HG03045 (cell line): ENCODE data around the gene SCLT1.
"Not testable (repeated sequence)": the region's sequence is repeated elsewhere in the genome, so short reads cannot be mapped to it uniquely, and the experiment has no call there.

Source experiments
- ATAC-seq: cut with Tn5 transposase; IDR thresholded peaks from one replicate; pipeline ENCODE4 v1.9.1; 2021; ENCODE audit warnings: mild to moderate bottlenecking, moderate library complexity; ENCODE audit not compliant: unreplicated experiment

The SCLT1 gene

DNA sequence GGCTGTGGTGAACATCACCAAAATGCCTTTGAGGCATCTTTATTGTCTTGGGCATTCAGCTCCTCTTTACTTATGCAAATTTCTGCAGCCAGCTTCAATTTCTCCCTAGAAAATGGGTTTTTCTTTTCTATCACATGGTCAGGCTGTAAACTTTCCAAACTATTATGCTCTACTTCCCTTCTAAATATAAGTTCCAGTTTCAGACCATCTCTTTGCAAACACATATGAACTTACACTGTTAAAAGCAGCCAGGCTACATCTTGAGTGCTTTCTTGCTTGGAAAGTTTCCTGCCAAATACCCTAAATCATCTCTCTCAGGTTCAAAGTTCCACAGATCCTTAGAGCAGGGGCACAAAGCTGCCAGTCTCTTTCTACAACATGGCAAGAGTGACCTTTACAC lies 13.2 kb downstream of the SCLT1 start:
- no peak for ATAC-seq

DNA sequence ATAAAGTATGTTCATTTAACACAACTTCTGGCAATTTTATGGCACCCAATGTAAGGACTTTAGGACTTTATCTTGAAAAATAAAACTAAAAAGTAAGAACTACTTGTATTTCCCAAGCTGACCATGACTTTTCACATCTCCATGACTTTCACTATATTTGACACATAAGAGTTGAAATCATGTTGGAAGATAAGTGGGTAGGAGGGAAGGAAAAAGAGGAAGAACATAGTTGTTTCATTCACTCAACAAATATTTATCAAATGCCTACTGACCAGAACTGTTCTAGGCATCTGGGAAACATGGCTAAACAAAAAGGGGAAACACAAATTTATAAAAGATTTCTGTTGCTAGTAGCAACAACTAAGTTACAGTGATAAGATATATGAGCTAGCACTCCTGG lies 16.0 kb downstream of the SCLT1 start:
- ATAC-seq, result no peak

DNA sequence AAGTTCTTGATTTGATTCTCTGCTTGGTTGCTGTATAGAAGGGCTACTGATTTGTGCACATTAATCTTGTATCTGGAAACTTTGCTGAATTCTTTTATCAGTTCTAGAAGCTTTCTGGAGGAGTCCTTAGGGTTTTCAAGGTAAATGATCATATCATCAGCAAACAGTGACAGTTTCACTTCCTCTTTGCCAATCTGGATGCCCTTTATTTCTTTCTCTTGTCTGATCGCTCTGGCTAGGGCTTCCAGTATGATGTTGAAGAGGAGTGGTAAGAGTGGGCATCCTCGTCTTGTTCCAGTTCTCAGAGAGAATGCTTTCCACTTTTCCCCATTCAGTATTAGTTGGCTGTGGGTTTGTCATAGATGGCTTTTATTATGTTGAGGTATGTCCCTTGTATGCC lies 23.8 kb downstream of the SCLT1 start:
- not testable (repeated sequence) for ATAC-seq

DNA sequence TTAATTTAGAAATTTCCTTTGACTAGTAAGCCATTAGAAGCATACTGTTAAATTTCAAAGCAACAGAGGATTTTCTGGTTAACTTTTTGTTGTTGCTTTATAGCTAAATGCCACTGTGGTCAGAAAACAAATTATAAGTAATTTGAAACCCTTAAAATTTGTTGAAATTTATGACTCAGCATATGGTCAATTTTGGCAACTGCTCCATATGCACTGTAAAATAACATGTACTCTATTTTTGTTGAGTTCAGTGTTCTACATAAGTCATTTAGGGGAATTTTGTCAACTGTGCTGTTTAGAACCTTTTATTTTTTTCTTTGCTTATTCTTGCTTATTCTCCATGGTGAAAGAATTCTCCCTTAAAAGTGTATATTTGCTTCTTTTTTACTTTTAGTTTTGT lies 28.6 kb downstream of the SCLT1 start:
- ATAC-seq, result no peak

DNA sequence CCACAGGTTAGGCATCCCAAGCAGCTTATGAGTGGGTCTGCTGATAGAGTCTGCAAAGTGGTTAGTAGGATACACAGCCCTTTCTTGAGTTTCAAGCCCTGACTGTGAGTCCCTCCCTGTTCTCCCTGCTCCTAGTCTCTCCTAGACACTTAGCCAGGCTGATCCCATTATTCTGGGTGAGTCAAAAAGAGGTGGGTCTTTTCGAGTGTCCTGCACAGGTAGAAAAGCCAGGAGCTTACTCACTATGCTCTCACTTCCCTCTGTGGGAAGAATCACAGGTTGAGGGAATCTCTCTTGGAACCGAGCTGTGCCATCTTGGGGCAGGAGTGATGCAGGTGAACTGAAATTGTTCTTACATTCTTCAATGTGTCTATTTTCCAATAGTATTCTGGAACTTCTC lies 29.7 kb downstream of the SCLT1 start:
- ATAC-seq, result no peak

DNA sequence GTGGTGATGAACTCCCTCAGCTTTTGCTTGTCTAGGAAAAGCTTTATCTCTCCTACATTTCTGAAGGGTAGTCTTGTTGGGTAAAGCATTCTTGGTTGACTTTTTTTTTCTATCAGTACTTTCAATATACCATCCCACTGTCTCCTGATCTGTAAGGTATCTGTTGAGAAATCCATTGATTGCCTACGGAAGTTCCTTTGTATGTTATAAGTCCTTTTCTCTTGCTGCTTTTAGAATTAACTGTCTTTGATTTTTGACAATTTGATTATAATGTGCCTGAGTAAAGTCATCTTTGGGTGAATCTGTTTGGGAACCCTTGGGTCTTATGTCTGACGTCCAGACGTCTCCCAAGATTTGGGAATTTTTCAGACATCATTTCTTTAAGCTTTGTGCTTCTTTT lies 30.8 kb downstream of the SCLT1 start:
- no peak for ATAC-seq

DNA sequence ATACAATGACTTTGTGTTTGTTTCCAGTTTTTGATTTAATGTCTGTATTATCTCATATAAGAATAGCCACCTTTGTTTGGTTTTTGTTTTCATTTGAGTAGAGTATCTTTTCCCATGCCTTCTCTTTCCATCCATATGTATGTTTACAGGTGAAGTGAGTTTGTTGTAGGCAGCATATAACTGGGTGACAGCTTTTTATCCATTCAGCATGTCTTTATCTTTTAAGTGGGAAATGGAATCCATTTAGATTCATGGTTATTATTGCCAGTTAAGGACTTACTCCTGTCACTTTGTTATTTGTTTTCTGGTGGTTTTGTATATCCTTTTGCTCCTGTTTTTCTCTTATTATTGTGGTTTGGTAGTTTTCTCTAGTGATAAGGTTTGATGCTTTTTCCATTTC lies 34.3 kb downstream of the SCLT1 start:
- no peak for ATAC-seq

DNA sequence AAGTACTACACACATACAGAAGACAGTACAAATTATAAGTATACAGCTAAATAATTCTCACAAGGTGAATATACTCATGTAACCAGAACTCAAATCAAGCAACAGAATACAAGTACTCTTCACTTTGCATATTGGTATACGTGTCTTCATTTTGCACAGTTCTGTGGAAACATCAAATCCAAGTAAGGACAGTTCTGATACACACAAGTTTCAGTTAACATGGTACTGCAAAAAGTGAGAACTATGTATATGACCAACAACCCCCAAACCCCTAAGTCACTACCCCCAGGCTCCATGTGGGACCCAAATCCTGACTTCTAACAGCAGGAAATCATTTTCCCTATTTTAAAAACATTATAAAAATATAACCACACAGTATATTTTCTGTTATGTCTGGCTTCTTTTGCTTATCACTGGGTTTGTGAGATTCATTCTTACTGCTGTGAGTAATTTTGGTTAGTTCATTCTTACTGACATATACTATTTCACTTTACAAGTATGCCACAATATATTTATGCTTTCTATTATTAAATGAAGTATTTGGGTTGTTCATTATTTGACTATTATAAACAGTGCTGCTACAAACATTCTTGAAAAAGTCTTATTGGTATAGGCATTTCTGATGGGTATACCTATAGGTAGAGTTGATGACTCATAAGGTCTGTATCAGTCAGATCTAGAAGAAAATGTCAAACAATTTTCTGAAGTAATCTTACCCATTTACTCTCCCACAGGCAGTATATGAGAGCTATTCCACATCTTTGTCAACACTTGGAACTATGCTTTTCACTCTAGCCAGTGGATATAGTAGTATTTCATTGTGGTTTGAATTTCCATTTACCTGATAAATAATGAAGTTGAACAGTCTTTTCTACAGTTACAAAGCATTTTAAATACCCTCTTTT lies 47.0 kb downstream of the SCLT1 start:
- no peak for ATAC-seq

DNA sequence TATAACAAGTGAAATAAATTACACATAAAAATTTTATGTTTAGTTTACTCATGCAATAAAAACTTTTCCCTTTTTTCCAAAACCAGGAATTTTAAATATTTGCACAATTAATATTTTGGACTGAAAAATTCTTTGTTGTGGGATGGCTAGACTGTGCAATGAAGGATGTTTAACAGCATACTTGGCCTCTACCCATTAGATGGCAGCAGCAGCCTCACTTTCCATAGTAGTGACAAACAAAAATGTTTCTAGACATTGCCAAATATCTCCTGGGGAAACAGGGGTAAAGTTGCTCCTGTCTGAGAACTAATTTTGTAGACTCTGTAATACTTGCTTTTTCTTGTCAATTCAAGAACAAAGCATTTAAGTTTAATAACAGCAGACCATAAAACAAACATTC lies 49.8 kb downstream of the SCLT1 start:
- ATAC-seq, result no peak

GRCh38 chr4:129040471-129040870 lies 52.9 kb downstream of the SCLT1 start:
- ATAC-seq, result no peak

DNA sequence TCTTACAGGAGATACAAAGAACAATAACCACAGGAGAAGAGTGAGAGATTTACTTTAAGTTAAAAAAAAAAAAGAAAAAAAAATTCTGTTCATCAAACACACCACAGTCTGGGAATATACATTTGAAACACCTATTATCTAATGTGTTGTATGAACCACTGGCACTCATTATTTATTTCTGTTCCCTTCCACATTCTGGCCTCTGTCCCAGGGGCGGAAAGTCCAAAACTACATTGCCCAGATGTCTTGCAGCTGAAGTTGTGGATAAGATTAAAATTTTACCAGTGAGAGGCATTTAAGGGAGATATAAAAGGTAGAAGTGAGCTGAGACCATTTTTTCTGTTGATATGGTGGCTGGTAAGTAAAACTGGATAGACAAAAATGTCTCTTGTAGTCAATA lies 56.2 kb downstream of the SCLT1 start:
- no peak for ATAC-seq

GRCh38 chr4:129014566-129015509 lies 78.5 kb downstream of the SCLT1 start:
- no peak for ATAC-seq

- ATAC-seq, result no peak
Observed at GRCh38 chr4:129008096-129008495, 85.2 kb downstream of the SCLT1 start.

DNA sequence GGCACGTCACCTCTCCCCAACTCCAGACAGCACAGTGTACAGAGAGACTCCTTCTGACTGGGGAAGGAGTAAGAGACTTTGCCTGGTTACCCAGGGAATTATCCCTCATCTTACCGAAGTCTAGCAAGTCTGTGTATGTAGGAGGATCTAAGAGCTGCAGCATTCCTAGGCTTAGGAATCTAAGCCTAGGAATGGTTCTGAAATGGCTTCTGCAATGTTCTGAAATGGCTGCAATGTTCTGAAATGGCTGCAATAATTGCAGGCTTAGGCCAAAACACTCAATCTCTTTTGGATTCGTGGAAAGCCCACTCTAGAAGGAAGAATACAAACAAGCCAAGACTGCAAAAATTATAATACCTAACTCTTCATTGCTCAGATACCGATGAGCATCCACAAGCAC lies 106.4 kb downstream of the SCLT1 start:
- no peak for ATAC-seq

DNA sequence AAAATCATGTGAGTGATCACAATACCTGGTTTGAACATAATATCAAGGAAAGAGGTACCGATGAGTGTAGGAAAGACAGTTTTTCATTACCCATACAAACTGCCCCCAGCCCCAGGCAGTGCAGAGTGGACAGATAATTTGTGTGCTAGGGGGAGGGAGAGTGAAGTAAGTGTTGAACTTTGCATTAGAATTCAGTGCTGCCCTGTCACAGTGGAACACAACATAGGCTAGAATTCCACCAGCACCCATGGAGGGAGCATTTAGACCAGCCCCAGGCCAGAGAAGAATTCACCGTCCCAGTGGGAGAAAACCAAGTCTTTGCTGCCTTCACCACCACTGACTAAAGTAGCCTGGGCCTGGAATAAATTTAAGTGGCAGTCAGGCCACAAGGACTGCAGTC lies 107.3 kb downstream of the SCLT1 start:
- ATAC-seq, result no peak

- ATAC-seq, result no peak
Observed at GRCh38 chr4:128983771-128984485, 109.4 kb downstream of the SCLT1 start.

DNA sequence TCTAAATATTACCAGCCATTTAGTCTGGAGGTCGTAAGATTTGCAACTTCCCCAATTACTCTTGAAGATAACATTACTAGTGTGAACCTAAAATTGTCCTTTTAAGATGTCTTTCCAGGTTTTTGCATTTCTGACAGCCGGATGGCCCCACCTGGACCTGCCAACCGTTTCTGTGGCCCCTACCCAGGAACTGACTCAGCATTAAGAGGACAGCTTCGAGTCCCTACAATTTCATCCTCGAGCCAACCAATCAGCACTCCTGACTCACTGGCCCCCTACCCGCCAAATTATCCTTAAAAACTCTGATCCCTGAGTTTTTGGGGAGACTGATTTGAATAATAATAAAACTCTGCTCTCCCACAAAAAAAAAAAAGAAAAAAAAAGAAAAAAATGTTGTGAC lies 112.0 kb downstream of the SCLT1 start:
- ATAC-seq, result no peak

DNA sequence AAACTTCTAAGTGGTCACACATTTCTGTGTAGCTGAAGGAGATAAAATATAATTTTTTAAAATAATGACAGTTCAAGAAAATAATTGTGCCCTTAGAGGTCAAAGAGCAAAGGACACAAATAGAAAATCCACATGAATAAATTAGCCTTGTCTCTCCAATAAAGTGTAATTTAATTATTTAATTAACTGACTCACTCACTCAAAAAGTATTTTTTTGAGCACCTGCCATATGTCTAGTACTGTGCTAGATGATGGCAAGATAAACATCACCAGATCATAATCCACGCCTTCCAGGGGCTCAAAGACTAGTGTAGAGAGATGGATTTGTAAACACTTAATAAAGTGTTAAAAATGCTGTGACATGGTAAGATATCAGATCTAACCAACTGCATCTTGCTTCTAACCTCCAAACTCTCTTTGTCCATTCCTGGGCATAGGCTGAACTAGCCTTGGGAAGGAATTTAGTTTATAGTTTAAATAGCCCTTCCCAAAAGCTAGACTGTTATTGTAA lies 112.5 kb downstream of the SCLT1 start:
- ATAC-seq, result no peak

GRCh38 chr4:128979934-128980333 lies 113.4 kb downstream of the SCLT1 start:
- ATAC-seq, result no peak

DNA sequence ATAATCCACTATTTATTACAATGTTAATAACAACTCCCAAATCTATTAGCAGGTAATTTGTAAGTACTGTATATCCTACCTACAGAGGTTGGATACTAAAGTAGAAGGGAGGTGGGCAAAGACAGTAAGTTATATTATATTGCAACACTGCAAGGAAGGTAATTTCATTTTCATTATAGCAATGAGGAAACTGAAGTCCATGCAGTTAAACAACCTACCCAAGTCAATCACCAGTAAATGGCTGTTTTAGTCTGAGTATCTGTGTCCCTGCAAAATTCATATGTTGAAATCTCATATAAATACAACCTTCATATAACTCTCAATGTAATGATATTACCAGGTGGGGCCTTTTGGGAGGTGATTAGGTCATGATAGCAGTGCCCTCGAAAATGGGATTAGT lies 114.4 kb downstream of the SCLT1 start:
- ATAC-seq, result no peak

DNA sequence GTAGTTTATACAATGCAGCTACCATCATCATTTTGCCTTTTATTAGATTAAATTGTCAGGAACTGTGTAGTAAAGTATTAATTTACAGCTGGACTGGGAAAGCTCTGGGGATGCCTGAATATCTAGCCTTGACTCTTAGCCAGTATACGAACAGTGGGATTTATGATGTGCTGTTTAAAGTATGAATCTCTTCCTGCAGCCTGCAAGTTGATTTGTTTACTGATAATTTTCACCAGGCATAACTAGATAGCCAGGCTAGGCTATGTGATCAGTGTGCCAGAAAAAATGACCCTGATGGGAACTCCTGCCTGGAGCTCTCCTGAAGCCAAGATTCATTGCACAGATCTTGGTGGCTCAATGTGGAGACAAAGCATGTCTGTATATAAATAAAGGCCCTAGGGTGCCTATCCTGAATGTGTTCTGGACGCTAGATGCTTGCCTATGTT lies 119.2 kb downstream of the SCLT1 start:
- ATAC-seq, result no peak
